SK-N-SH (cell line): ENCODE measurements around the gene RUVBL1. TPM values are rescaled to one million over a fixed set of nuclear protein-coding genes. Genes with fewer than 3 reads are reported as not detected.

Experiments used
- CTCF ChIA-PET: fragments of 300-600, 350-600 bp; formaldehyde crosslinking; extraction: SDS; loops from one replicate; lab custom pipeline; 2021; lab: Yijun Ruan, JAX
- POLR2A ChIA-PET: fragments of 350-600 bp; sonication (Branson Sonifier 250); formaldehyde crosslinking; extraction: SDS; loops from one replicate; lab custom pipeline; 2020; ENCODE audit warnings: antibody characterized with exemption, inconsistent platforms; lab: Yijun Ruan, JAX
- DNase-seq: peaks from one replicate; pipeline ENCODE4 v3.0.0; 2012
- H2AFZ ChIP-seq: fragments of 200-600 bp; sonication (generic); 2 replicates; pipeline ENCODE4 v1.8.1; 2016; ENCODE audit warnings: antibody characterized with exemption, mild to moderate bottlenecking, low read depth
- H3F3A ChIP-seq: fragments of 200-600 bp; sonication (generic); replicated peaks from 2 replicates; pipeline ENCODE3; 2016; ENCODE audit warnings: antibody characterized with exemption, mild to moderate bottlenecking; ENCODE audit not compliant: insufficient read depth
- H3K27ac ChIP-seq, 2 experiments: fragments of 200-500 bp in 1 of 2; fragments of 200-600 bp in 1 of 2; sonication (Bioruptor generic) in 1 of 2; sonication (generic), shearing (Covaris generic) in 1 of 2; 2 replicates each; pipeline versions ENCODE4 v1.5.1 to v1.6.1; 2014 to 2016; ENCODE audit warnings: low read depth in 2 of 2, inconsistent platforms in 1 of 2, low read length in 1 of 2, mild to moderate bottlenecking in 1 of 2, mixed read lengths in 1 of 2
- H3K27me3 ChIP-seq: fragments of 200-600 bp; sonication (generic), shearing (Covaris generic); 2 replicates; pipeline ENCODE4 v1.6.1; 2016; ENCODE audit warnings: mixed run types; ENCODE audit not compliant: insufficient read depth
- H3K36me3 ChIP-seq, 2 experiments: fragments of 200-500 bp in 1 of 2; fragments of 200-600 bp in 1 of 2; sonication (Bioruptor generic) in 1 of 2; sonication (generic) in 1 of 2; replicated peaks in 1 of 2; 2 replicates each; pipeline versions ENCODE3 to v1.5.1; 2014 to 2016; ENCODE audit warnings: low read length in 1 of 2, mild to moderate bottlenecking in 1 of 2; ENCODE audit not compliant: insufficient read depth in 2 of 2, control insufficient read depth in 1 of 2
- H3K4me1 ChIP-seq, 2 experiments: fragments of 200-500 bp in 1 of 2; fragments of 200-600 bp in 1 of 2; sonication (Bioruptor generic) in 1 of 2; sonication (generic), shearing (Covaris generic) in 1 of 2; 2 replicates each; pipeline versions ENCODE4 v1.5.1 to v1.6.1; 2014 to 2016; ENCODE audit warnings: low read depth in 1 of 2, low read length in 1 of 2, mixed run types in 1 of 2; ENCODE audit not compliant: insufficient read depth in 2 of 2, control insufficient read depth in 1 of 2
- H3K4me2 ChIP-seq: fragments of 200-600 bp; sonication (generic), shearing (Covaris generic); 2 replicates; pipeline ENCODE4 v1.6.1; 2017; ENCODE audit warnings: mixed run types
- H3K4me3 ChIP-seq, 2 experiments: fragments of 200-500 bp in 1 of 2; fragments of 200-600 bp in 1 of 2; sonication (Bioruptor generic) in 1 of 2; sonication (generic), shearing (Covaris generic) in 1 of 2; 2 replicates each; pipeline versions ENCODE4 v1.5.1 to v1.8.1; 2014 to 2016; ENCODE audit warnings: low read depth in 2 of 2, inconsistent platforms in 1 of 2, low read length in 1 of 2, mild to moderate bottlenecking in 1 of 2, mixed read lengths in 1 of 2, moderate library complexity in 1 of 2
- H3K79me2 ChIP-seq: fragments of 200-600 bp; sonication (generic); 2 replicates; pipeline ENCODE4 v1.8.1; 2017; ENCODE audit warnings: mild to moderate bottlenecking; ENCODE audit not compliant: insufficient read depth
- H3K9ac ChIP-seq: fragments of 200-600 bp; sonication (generic); 2 replicates; pipeline ENCODE4 v1.6.1; 2017; ENCODE audit warnings: mixed run types
- H3K9me2 ChIP-seq: fragments of 200-600 bp; sonication (generic); 2 replicates; pipeline ENCODE4 v1.6.1; 2017; ENCODE audit warnings: mixed run types
- H3K9me3 ChIP-seq: fragments of 200-600 bp; sonication (generic); 2 replicates; pipeline ENCODE4 v1.6.1; 2017; ENCODE audit warnings: mixed run types, mild to moderate bottlenecking, moderate library complexity
- H4K20me1 ChIP-seq: fragments of 200-600 bp; sonication (generic); 2 replicates; pipeline ENCODE4 v1.6.1; 2017; ENCODE audit warnings: mild to moderate bottlenecking, mixed run types; ENCODE audit not compliant: insufficient read depth
- CHD2 ChIP-seq: fragments of 150-350 bp; IDR thresholded peaks from 2 replicates; pipeline ENCODE4 v1.6.1; 2018; ENCODE audit warnings: low read length; ENCODE audit not compliant: partially characterized antibody
- ELF1 ChIP-seq: IDR thresholded peaks from 2 replicates; pipeline ENCODE4 v1.4.0; 2012
- EP300 ChIP-seq, 2 experiments: IDR thresholded peaks; 2 replicates each; pipeline versions ENCODE4 v1.4.0 to v1.6.1; 2012; ENCODE audit warnings: borderline replicate concordance in 1 of 2, low read depth in 1 of 2, low read length in 1 of 2
- EZH2phosphoT487 ChIP-seq: fragments of 200-600 bp; sonication (generic); IDR thresholded peaks from 2 replicates; pipeline ENCODE4 v1.6.1; 2017; ENCODE audit warnings: low read depth, mixed run types, mild to moderate bottlenecking, antibody characterized with exemption, moderate library complexity, borderline replicate concordance
- GABPA ChIP-seq: IDR thresholded peaks from 2 replicates; pipeline ENCODE4 v1.4.0; 2012; ENCODE audit warnings: low read depth, mild to moderate bottlenecking
- RXRA ChIP-seq: IDR thresholded peaks from 2 replicates; pipeline ENCODE4 v1.4.0; 2012; ENCODE audit warnings: low read depth, mild to moderate bottlenecking, borderline replicate concordance
- SIN3A ChIP-seq: IDR thresholded peaks from 2 replicates; pipeline ENCODE4 v1.6.1; 2012; ENCODE audit warnings: low read depth, mild to moderate bottlenecking, low read length, moderate library complexity, borderline replicate concordance
- SMC3 ChIP-seq: IDR thresholded peaks from 2 replicates; pipeline ENCODE4 v1.6.1; 2012; ENCODE audit warnings: low read depth, low read length, improper control_type of control experiment
- TAF1 ChIP-seq: IDR thresholded peaks from 2 replicates; pipeline ENCODE4 v1.6.1; 2012; ENCODE audit warnings: low read depth, mild to moderate bottlenecking, low read length, moderate library complexity, borderline replicate concordance
- TCF12 ChIP-seq: IDR thresholded peaks from 2 replicates; pipeline ENCODE4 v1.4.0; 2012
- TEAD4 ChIP-seq: IDR thresholded peaks from 2 replicates; pipeline ENCODE4 v1.4.0; 2012; ENCODE audit warnings: mild to moderate bottlenecking, borderline replicate concordance; ENCODE audit not compliant: insufficient read depth
- YY1 ChIP-seq: IDR thresholded peaks from 2 replicates; pipeline ENCODE4 v1.4.0; 2012; ENCODE audit warnings: low read depth, mild to moderate bottlenecking
- WGBS: methylation state at CpG from one replicate; pipeline ENCODE4 v1.1.6; 2017; ENCODE audit warnings: low lambda C conversion rate; 5-methylcytosine and 5-hydroxymethylcytosine counted together
- polyA plus RNA-seq, 3 experiments: library from polyadenylated mRNA; depleted of rRNA; stranded (reverse); fragments of >200 nt; gene quantifications; 2 replicates each; pipeline ENCODE4 v1.2.3, GENCODE V29; 2012
- TF ChIP-seq, protein P1 (sequence below): IDR thresholded peaks from 2 replicates; pipeline ENCODE4 v1.6.1; 2012; ENCODE audit warnings: mild to moderate bottlenecking, low read depth, low read length, moderate library complexity
- TF ChIP-seq, protein P2 (sequence below): IDR thresholded peaks from 2 replicates; pipeline ENCODE4 v1.4.0; 2012; ENCODE audit warnings: low read depth, borderline replicate concordance
- TF ChIP-seq, protein P3 (sequence below): fragments of 200-600 bp; sonication (generic); IDR thresholded peaks from 2 replicates; pipeline ENCODE4 v1.6.1; 2017; ENCODE audit warnings: antibody characterized with exemption, mild to moderate bottlenecking, moderate library complexity

The RUVBL1 gene
- polyA plus RNA-seq, 1 of the 3 experiments (the other 2 are of a cell fraction): 140 TPM

DNA sequence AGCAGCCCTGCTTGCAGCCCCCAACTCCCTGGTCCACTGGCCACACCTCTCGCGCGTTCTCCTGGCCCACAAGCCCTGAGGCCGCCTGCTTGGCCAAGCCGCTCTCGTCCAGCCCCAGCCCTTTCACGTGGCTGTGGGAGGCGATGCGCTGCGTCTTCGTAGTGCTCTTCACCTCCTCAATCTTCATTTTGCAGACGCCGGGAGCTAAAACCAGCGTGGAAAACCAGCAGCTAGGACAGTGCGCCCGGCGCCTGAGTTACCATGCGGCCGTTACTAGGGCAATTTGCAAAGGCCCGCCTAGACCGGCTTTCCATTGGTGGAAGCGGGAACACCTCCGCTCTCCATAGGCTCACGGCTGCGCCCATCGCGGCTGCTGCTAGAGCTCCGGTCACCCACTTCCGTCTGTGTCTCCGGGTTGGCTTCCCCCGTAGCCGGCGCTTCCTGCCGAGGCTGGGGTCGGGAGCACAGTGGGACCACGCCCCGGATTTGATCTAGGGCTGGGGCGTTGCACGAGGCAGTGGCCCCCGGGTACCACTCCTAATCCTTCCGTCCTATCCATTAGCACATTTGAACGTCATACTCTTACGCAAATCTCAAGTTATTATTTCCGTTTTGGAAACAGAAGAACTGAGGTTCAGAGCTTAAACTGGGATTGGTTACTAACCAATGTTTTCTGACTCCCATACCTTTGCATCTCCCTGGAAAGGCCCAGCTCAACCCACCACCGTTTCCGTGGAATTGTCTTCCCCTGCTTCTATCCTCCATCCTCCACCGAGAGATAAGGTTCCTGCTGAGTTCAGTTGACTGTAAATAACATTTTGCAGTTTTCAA lies at the start of gene RUVBL1 (continued):
- TF ChIP-seq, protein P1, sequence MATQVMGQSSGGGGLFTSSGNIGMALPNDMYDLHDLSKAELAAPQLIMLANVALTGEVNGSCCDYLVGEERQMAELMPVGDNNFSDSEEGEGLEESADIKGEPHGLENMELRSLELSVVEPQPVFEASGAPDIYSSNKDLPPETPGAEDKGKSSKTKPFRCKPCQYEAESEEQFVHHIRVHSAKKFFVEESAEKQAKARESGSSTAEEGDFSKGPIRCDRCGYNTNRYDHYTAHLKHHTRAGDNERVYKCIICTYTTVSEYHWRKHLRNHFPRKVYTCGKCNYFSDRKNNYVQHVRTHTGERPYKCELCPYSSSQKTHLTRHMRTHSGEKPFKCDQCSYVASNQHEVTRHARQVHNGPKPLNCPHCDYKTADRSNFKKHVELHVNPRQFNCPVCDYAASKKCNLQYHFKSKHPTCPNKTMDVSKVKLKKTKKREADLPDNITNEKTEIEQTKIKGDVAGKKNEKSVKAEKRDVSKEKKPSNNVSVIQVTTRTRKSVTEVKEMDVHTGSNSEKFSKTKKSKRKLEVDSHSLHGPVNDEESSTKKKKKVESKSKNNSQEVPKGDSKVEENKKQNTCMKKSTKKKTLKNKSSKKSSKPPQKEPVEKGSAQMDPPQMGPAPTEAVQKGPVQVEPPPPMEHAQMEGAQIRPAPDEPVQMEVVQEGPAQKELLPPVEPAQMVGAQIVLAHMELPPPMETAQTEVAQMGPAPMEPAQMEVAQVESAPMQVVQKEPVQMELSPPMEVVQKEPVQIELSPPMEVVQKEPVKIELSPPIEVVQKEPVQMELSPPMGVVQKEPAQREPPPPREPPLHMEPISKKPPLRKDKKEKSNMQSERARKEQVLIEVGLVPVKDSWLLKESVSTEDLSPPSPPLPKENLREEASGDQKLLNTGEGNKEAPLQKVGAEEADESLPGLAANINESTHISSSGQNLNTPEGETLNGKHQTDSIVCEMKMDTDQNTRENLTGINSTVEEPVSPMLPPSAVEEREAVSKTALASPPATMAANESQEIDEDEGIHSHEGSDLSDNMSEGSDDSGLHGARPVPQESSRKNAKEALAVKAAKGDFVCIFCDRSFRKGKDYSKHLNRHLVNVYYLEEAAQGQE: no peak
- TF ChIP-seq GABPA: peak; percentile 99
- TF ChIP-seq RXRA: no peak
- no peak for TF ChIP-seq YY1
- TF ChIP-seq, protein P2, sequence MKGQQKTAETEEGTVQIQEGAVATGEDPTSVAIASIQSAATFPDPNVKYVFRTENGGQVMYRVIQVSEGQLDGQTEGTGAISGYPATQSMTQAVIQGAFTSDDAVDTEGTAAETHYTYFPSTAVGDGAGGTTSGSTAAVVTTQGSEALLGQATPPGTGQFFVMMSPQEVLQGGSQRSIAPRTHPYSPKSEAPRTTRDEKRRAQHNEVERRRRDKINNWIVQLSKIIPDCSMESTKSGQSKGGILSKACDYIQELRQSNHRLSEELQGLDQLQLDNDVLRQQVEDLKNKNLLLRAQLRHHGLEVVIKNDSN: no peak
- no peak for TF ChIP-seq TCF12
- TF ChIP-seq TEAD4: no peak
- TF ChIP-seq EP300 (IDR thresholded peaks at IDR 0.05; ENCODE audit: borderline replicate concordance in 1 of 2, low read depth in 1 of 2, low read length in 1 of 2): no peak
- TF ChIP-seq SMC3: no peak
- TF ChIP-seq, all 33 proteins: peak for 11

DNA sequence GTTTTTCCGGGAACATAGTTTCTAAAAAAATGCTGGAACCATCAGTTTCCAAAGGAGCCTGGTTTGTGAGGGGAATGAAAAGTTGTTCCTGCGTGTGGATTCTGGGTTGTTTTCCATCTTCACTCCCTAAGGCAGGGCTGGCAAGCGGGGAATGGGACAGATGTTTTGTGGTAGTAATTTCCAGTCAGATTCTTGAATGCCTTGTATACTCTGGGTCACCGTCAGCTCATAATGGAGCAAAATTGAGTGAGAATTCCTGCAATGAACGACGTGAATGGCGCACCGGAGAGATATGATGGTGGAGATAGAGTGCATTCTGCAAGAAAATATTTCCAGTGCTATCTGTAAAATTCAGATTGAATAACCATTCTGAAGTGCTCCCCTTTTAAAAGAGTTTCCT lies 49.6 kb upstream of the RUVBL1 start:
- no peak overlapping the region for H3K9ac ChIP-seq
- no peak overlapping the region for H3K4me3 ChIP-seq
- TF ChIP-seq CHD2 (no peak), ELF1 (no peak), EZH2phosphoT487 (no peak), EP300 (IDR thresholded peaks at IDR 0.05; ENCODE audit: borderline replicate concordance in 1 of 2, low read depth in 1 of 2, low read length in 1 of 2) (0 out of 4 replicates have a peak, but pooled peaks of 1 of the 2 experiments have one; percentile 5), TAF1 (no peak), SIN3A (no peak)
- TF ChIP-seq, protein P3, sequence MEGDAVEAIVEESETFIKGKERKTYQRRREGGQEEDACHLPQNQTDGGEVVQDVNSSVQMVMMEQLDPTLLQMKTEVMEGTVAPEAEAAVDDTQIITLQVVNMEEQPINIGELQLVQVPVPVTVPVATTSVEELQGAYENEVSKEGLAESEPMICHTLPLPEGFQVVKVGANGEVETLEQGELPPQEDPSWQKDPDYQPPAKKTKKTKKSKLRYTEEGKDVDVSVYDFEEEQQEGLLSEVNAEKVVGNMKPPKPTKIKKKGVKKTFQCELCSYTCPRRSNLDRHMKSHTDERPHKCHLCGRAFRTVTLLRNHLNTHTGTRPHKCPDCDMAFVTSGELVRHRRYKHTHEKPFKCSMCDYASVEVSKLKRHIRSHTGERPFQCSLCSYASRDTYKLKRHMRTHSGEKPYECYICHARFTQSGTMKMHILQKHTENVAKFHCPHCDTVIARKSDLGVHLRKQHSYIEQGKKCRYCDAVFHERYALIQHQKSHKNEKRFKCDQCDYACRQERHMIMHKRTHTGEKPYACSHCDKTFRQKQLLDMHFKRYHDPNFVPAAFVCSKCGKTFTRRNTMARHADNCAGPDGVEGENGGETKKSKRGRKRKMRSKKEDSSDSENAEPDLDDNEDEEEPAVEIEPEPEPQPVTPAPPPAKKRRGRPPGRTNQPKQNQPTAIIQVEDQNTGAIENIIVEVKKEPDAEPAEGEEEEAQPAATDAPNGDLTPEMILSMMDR: no peak
- TF ChIP-seq, protein P1: no peak
- H3K27ac ChIP-seq: peak overlapping the region in 1 of 2 experiments; percentile 94; a peak in 2 of 4 replicates
- no peaks in the 10 kb centered on the region for H3F3A ChIP-seq
- no peaks in the 10 kb centered on the region for H3K36me3 ChIP-seq
- H2AFZ ChIP-seq: no peak overlapping the region
- H3K79me2 ChIP-seq: peaks cover 8% of the 10 kb centered on the region; the same call in 1 of the 2 replicates
- H3K9me3 ChIP-seq: no peaks in the 10 kb centered on the region
- H3K9me2 ChIP-seq: no peaks in the 10 kb centered on the region
- ChIA-PET CTCF (interaction anchor here (0.7 to 6.8 kb wide), 24 partner anchors 11 to 411 kb away, joined by 3 to 38 read pairs (median 4); no protein-coding TSS in a partner anchor), POLR2A (interaction anchor here (1.0 to 1.1 kb wide), 2 partner anchors 64 to 316 kb away, joined by 3 to 4 read pairs; no protein-coding TSS in a partner anchor)
- peaks cover 0 to 72% of the 10 kb centered on the region in 2 experiments; a peak in 2 of 4 replicates for H3K4me1 ChIP-seq
- H3K4me2 ChIP-seq: no peak overlapping the region
- WGBS: 95% methylated on average over 8 of the region's 8 CpGs
- H3K27me3 ChIP-seq: no peaks in the 10 kb centered on the region
- 0 out of 2 replicates have a peak, but pooled peaks cover 6% of the 10 kb centered on the region for H4K20me1 ChIP-seq
- no peak for DNase-seq
